Measurements from ENCODE around the gene NDUFB8. TPM values are rescaled to one million over a fixed set of nuclear protein-coding genes. Genes with fewer than 3 reads are reported as not detected.

NDUFB8 gene
- total and polyA plus RNA-seq, 10 of the 15 experiments (the other 5 are each of a cell fraction or from before 2014, with no cell fraction given) = 180 to 572 (median 382) TPM

- TF ChIP-seq PKNOX1 (IDR thresholded peaks at IDR 0.05) = peak; percentile 68
- no peak for TF ChIP-seq HDAC6 (IDR thresholded peaks at IDR 0.05; ENCODE audit: unreplicated experiment)
- TF ChIP-seq TCF7 (IDR thresholded peaks at IDR 0.05; ENCODE audit: borderline replicate concordance) = no peak
- 0 out of 2 replicates have a peak, but pooled peaks have one; percentile 21 for TF ChIP-seq JUNB (IDR thresholded peaks at IDR 0.05)
- peak; percentile 16 for TF ChIP-seq MEF2B (IDR thresholded peaks at IDR 0.05; ENCODE audit: partially characterized antibody, poor library complexity, severe bottlenecking)
- peak; percentile 71 for TF ChIP-seq CREB1 (IDR thresholded peaks at IDR 0.05; ENCODE audit: low read depth)
- TF ChIP-seq ZNF274 (IDR thresholded peaks at IDR 0.05; ENCODE audit: insufficient read depth, insufficient read length) = no peak
- TF ChIP-seq ZBTB33 (IDR thresholded peaks at IDR 0.05) = 0 out of 2 replicates have a peak, but pooled peaks have one; percentile 30
- TF ChIP-seq CHD1 (IDR thresholded peaks at IDR 0.05; ENCODE audit: low read depth, low read length) = no peak
- TF ChIP-seq TCF3 (IDR thresholded peaks at IDR 0.05; ENCODE audit: borderline replicate concordance, insufficient read depth, low read depth, low read length) = no peak
- TF ChIP-seq SMC3 (IDR thresholded peaks at IDR 0.05; ENCODE audit: borderline replicate concordance, low read length) = peak; percentile 5; the same call in 1 of the 2 replicates
- no peak for TF ChIP-seq RBBP5 (conservative IDR thresholded peaks at IDR 0.05)
- TF ChIP-seq BCL11A (IDR thresholded peaks at IDR 0.05; ENCODE audit: low read depth, low read length) = no peak
- no peak for TF ChIP-seq USF2 (IDR thresholded peaks at IDR 0.05; ENCODE audit: borderline replicate concordance, low read depth, low read length)
- no peak for TF ChIP-seq CEBPB (IDR thresholded peaks at IDR 0.05; ENCODE audit: borderline replicate concordance in 1 of 2, low read depth in 2 of 2, low read length in 2 of 2)
- TF ChIP-seq USF1 (IDR thresholded peaks at IDR 0.05; ENCODE audit: borderline replicate concordance, extremely low read length, insufficient read depth, low read depth, low read length) = no peak
- no peak for TF ChIP-seq EZH2 (IDR thresholded peaks at IDR 0.05; ENCODE audit: borderline replicate concordance, control insufficient read depth, low read depth, low read length)
- peak in 1 of 2 experiments; percentile 20; a peak in 1 of 4 replicates for TF ChIP-seq IKZF2 (IDR thresholded peaks at IDR 0.05)
- 0 out of 2 replicates have a peak, but pooled peaks have one; percentile 63 for TF ChIP-seq GATAD2B (conservative IDR thresholded peaks at IDR 0.05; ENCODE audit: low read depth)
- TF ChIP-seq SKIL (IDR thresholded peaks at IDR 0.05; ENCODE audit: low read depth, poor library complexity, severe bottlenecking) = peak; percentile 18
- peak; percentile 92 for TF ChIP-seq NR2C1 (IDR thresholded peaks at IDR 0.05)
- 0 out of 2 replicates have a peak, but pooled peaks have one; percentile 31 for TF ChIP-seq CBX5 (IDR thresholded peaks at IDR 0.05; ENCODE audit: low read depth)
- peak; percentile 82; the same call in 1 of the 2 replicates for TF ChIP-seq SIN3A (IDR thresholded peaks at IDR 0.05; ENCODE audit: low read depth, low read length)
Measured at GRCh38 chr10:100535715-100536353, 6.2 kb upstream of the NDUFB8 start, which contains the start of gene HIF1AN (continued).

Measured in GM12878 (cell line).